ENCODE results near the gene RNF41. TPM values are rescaled to one million over a fixed set of nuclear protein-coding genes. Genes with fewer than 3 reads are reported as not detected.

Gene RNF41
- total and polyA plus RNA-seq, 11 donors, result 10.6 to 84.0 (median 53.3) TPM

GRCh38 chr12:56253091-56253490, 31.4 kb upstream of the RNF41 start:
- H3K4me1 ChIP-seq, result peaks cover 5 to 21% (median 16%) of the 10 kb centered on the region in 12 donors
- ATAC-seq (no peak), DNase-seq (no peak)
- WGBS, 4 donors, result 89 to 94% (median 91%) methylated on average over 9 to 11 of the region's 11 CpGs
- H3K36me3 ChIP-seq, result peaks cover 4 to 89% (median 84%) of the 10 kb centered on the region in 9 donors
- TF ChIP-seq CTCF (IDR thresholded peaks at IDR 0.05), result no peak
- TF ChIP-seq POLR2A (IDR thresholded peaks at IDR 0.05), result no peak
- no peak overlapping the region for H3K27ac ChIP-seq
- intact Hi-C loops (cut with DNase I), result no loop called here
- H3K9me3 ChIP-seq, result no peaks in the 10 kb centered on the region
- no peaks in the 10 kb centered on the region for H3K27me3 ChIP-seq
- no peak overlapping the region for H3K4me3 ChIP-seq

GRCh38 chr12:56252649-56253048, 30.9 kb upstream of the RNF41 start:
- H3K4me1 ChIP-seq, result peaks cover 5 to 20% (median 16%) of the 10 kb centered on the region in 12 donors
- H3K27ac ChIP-seq, result no peak overlapping the region
- no peaks in the 10 kb centered on the region for H3K27me3 ChIP-seq
- no peak for DNase-seq
- no peaks in the 10 kb centered on the region for H3K9me3 ChIP-seq
- 95 to 98% (median 96%) methylated on average over 3 of the region's 3 CpGs for WGBS, 4 donors
- no peak for ATAC-seq
- intact Hi-C loops (cut with DNase I), result no loop called here
- H3K36me3 ChIP-seq, result peaks cover 4 to 94% (median 88%) of the 10 kb centered on the region in 9 donors
- no peak overlapping the region for H3K4me3 ChIP-seq
- no peak for TF ChIP-seq CTCF (IDR thresholded peaks at IDR 0.05)
- TF ChIP-seq POLR2A (IDR thresholded peaks at IDR 0.05), result no peak

- intact Hi-C loops (cut with DNase I), result no loop called here
- Histone ChIP-seq H3K9me3 (no peaks in the 10 kb centered on the region), H3K4me3 (no peak overlapping the region), H3K27ac (no peak overlapping the region), H3K4me1 (peaks cover 0 to 12% (median 6%) of the 10 kb centered on the region in 12 donors), H3K27me3 (no peaks in the 10 kb centered on the region), H3K36me3 (peaks cover 4 to 100% (median 100%) of the 10 kb centered on the region in 9 donors)
- ATAC-seq (no peak), DNase-seq (peak in 2 of 5 donors; percentile 15 to 48)
- WGBS, 4 donors, result 91 to 96% (median 92%) methylated on average over 4 to 8 of the region's 8 CpGs
- TF ChIP-seq POLR2A (IDR thresholded peaks at IDR 0.05) (no peak), CTCF (IDR thresholded peaks at IDR 0.05) (no peak)
Observed at GRCh38 chr12:56248711-56249110, 27.0 kb upstream of the RNF41 start.

GRCh38 chr12:56247923-56248322, 26.2 kb upstream of the RNF41 start:
- WGBS, 4 donors, result 89 to 95% (median 94%) methylated on average over 9 to 16 of the region's 16 CpGs
- H3K27ac ChIP-seq, result no peak overlapping the region
- H3K4me3 ChIP-seq, result no peak overlapping the region
- intact Hi-C loops (cut with DNase I), result no loop called here
- no peaks in the 10 kb centered on the region for H3K27me3 ChIP-seq
- peaks cover 4 to 100% (median 100%) of the 10 kb centered on the region in 9 donors for H3K36me3 ChIP-seq
- TF ChIP-seq CTCF (IDR thresholded peaks at IDR 0.05) (no peak), POLR2A (IDR thresholded peaks at IDR 0.05) (no peak)
- no peaks in the 10 kb centered on the region for H3K9me3 ChIP-seq
- no peak for ATAC-seq
- H3K4me1 ChIP-seq, result peaks cover 0 to 14% (median 6%) of the 10 kb centered on the region in 12 donors
- peak in 1 of 5 donors; percentile 43 for DNase-seq

All from heart left ventricle (tissue), 16 donors.